Measurements from ENCODE around the gene ADRA2C.

The ADRA2C gene

DNA sequence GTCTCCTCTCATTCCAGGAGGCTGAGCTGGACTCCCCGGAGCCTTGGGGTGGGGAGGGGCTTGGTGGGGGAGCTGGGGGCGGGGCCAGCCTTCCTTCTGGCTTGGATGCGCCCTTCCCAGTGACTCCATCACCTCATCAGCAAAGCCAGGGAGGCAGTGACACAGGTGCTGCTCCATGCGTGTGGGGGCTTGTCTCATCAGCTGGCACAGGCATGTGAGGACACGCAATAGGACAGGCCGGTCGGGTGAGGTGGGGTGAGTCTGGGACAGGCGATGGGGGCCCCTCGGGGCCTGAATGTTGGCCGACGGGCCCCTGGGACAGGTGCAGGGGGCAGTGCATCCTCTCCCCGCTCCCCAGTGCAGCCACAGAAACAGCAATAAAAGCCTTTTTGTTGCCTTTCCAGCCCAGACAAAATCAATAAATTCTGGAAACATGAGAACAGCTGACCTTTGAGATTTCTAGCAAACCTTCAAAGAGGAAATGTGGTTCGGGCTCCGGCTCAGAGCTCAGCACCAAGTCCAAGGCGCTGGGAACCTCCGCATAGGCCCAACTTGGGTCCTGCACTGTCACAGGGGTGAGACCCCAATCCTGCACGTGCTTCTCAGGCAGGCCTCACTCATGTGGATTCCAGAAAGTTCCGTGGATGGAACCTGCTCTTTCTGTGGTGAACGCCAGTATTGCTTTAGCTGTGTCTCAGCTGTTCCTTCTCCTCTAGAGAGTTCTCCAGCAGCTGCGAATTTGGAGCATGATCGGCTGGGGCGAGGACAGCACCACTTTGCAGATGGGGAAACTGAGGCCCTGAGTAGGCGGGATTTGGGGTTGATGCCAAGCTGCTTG, 18.5 kb downstream of the ADRA2C start:
- Histone ChIP-seq H4K20me1 (ENCODE audit: low read depth, low read length) (no peaks in the 10 kb centered on the region), H3K9me3 (ENCODE audit: insufficient read depth, low read length) (0 out of 2 replicates have a peak, but pooled peaks cover 7% of the 10 kb centered on the region), H2AFZ (ENCODE audit: low read depth, low read length, severe bottlenecking) (no peak overlapping the region), H3K27ac (ENCODE audit: low read depth, low read length) (no peak overlapping the region), H3K36me3 (ENCODE audit: low read length) (no peaks in the 10 kb centered on the region), H3K9me2 (replicated peaks; ENCODE audit: insufficient read depth, low read length) (no peaks in the 10 kb centered on the region), H3K4me2 (ENCODE audit: low read depth, low read length, poor library complexity, severe bottlenecking) (no peak overlapping the region), H3K4me3 (ENCODE audit: insufficient read depth, low read length, poor library complexity, severe bottlenecking) (no peak overlapping the region), H3K9ac (ENCODE audit: low read length) (no peak overlapping the region), H3K27me3 (ENCODE audit: low read length) (no peaks in the 10 kb centered on the region), H3K79me2 (ENCODE audit: insufficient read depth, low read length) (no peaks in the 10 kb centered on the region), H3F3A (ENCODE audit: insufficient read depth) (no peaks in the 10 kb centered on the region)
- no peak for TF ChIP-seq EZH2phosphoT487 (conservative IDR thresholded peaks at IDR 0.05; ENCODE audit: low read length)

GRCh38 chr4:3785292-3785565, 19.0 kb downstream of the ADRA2C start:
- no peak overlapping the region for H2AFZ ChIP-seq (ENCODE audit: low read depth, low read length, severe bottlenecking)
- no peak overlapping the region for H3K9ac ChIP-seq (ENCODE audit: low read length)
- no peak overlapping the region for H3K27ac ChIP-seq (ENCODE audit: low read depth, low read length)
- H3K9me3 ChIP-seq (ENCODE audit: insufficient read depth, low read length), result 0 out of 2 replicates have a peak, but pooled peaks cover 7% of the 10 kb centered on the region
- no peaks in the 10 kb centered on the region for H3K36me3 ChIP-seq (ENCODE audit: low read length)
- H3K9me2 ChIP-seq (replicated peaks; ENCODE audit: insufficient read depth, low read length), result no peaks in the 10 kb centered on the region
- H3K4me2 ChIP-seq (ENCODE audit: low read depth, low read length, poor library complexity, severe bottlenecking), result no peak overlapping the region
- H3K4me3 ChIP-seq (ENCODE audit: insufficient read depth, low read length, poor library complexity, severe bottlenecking), result no peak overlapping the region
- no peaks in the 10 kb centered on the region for H3K27me3 ChIP-seq (ENCODE audit: low read length)
- TF ChIP-seq EZH2phosphoT487 (conservative IDR thresholded peaks at IDR 0.05; ENCODE audit: low read length), result no peak
- TF ChIP-seq, protein P1, sequence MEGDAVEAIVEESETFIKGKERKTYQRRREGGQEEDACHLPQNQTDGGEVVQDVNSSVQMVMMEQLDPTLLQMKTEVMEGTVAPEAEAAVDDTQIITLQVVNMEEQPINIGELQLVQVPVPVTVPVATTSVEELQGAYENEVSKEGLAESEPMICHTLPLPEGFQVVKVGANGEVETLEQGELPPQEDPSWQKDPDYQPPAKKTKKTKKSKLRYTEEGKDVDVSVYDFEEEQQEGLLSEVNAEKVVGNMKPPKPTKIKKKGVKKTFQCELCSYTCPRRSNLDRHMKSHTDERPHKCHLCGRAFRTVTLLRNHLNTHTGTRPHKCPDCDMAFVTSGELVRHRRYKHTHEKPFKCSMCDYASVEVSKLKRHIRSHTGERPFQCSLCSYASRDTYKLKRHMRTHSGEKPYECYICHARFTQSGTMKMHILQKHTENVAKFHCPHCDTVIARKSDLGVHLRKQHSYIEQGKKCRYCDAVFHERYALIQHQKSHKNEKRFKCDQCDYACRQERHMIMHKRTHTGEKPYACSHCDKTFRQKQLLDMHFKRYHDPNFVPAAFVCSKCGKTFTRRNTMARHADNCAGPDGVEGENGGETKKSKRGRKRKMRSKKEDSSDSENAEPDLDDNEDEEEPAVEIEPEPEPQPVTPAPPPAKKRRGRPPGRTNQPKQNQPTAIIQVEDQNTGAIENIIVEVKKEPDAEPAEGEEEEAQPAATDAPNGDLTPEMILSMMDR (IDR thresholded peaks at IDR 0.05; ENCODE audit: insufficient read depth, low read length, poor library complexity, severe bottlenecking), result no peak
- no peaks in the 10 kb centered on the region for H3F3A ChIP-seq (ENCODE audit: insufficient read depth)
- H4K20me1 ChIP-seq (ENCODE audit: low read depth, low read length), result no peaks in the 10 kb centered on the region
- H3K79me2 ChIP-seq (ENCODE audit: insufficient read depth, low read length), result no peaks in the 10 kb centered on the region

GRCh38 chr4:3786196-3786869, 20.1 kb downstream of the ADRA2C start:
- TF ChIP-seq, protein P1 (IDR thresholded peaks at IDR 0.05; ENCODE audit: insufficient read depth, low read length, poor library complexity, severe bottlenecking), result no peak
- TF ChIP-seq EZH2phosphoT487 (conservative IDR thresholded peaks at IDR 0.05; ENCODE audit: low read length), result no peak
- H3K79me2 ChIP-seq (ENCODE audit: insufficient read depth, low read length), result no peaks in the 10 kb centered on the region
- 0 out of 2 replicates have a peak, but pooled peaks cover 6% of the 10 kb centered on the region for H3K9me3 ChIP-seq (ENCODE audit: insufficient read depth, low read length)
- H3K27me3 ChIP-seq (ENCODE audit: low read length), result no peaks in the 10 kb centered on the region
- no peaks in the 10 kb centered on the region for H3K9me2 ChIP-seq (replicated peaks; ENCODE audit: insufficient read depth, low read length)
- no peak overlapping the region for H3K9ac ChIP-seq (ENCODE audit: low read length)
- no peaks in the 10 kb centered on the region for H4K20me1 ChIP-seq (ENCODE audit: low read depth, low read length)
- H3K4me3 ChIP-seq (ENCODE audit: insufficient read depth, low read length, poor library complexity, severe bottlenecking), result no peak overlapping the region
- no peak overlapping the region for H3K27ac ChIP-seq (ENCODE audit: low read depth, low read length)
- H3F3A ChIP-seq (ENCODE audit: insufficient read depth), result no peaks in the 10 kb centered on the region
- H2AFZ ChIP-seq (ENCODE audit: low read depth, low read length, severe bottlenecking), result no peak overlapping the region
- H3K36me3 ChIP-seq (ENCODE audit: low read length), result no peaks in the 10 kb centered on the region
- no peak overlapping the region for H3K4me2 ChIP-seq (ENCODE audit: low read depth, low read length, poor library complexity, severe bottlenecking)

Measured in SU-DHL-6 (cell line).